Hepatocyte (in vitro differentiated cells): ENCODE data around the gene ZFYVE28. TPM values are rescaled to one million over a fixed set of nuclear protein-coding genes. Genes with fewer than 3 reads are reported as not detected.

Experiments used
- DNase-seq: peaks from one replicate; pipeline ENCODE4 v3.0.0-alpha.2; 2016; ENCODE audit warnings: low spot score
- H2AFZ ChIP-seq: fragments of 200-600 bp; sonication (generic); 2 replicates; pipeline ENCODE4 v1.6.0; 2016; ENCODE audit warnings: antibody characterized with exemption, mild to moderate bottlenecking
- H3K27ac ChIP-seq: fragments of 200-600 bp; sonication (generic); 2 replicates; pipeline ENCODE4 v1.5.1; 2016; ENCODE audit warnings: mild to moderate bottlenecking
- H3K27me3 ChIP-seq: fragments of 200-600 bp; sonication (generic); 2 replicates; pipeline ENCODE4 v1.6.1; 2016
- H3K36me3 ChIP-seq: fragments of 200-600 bp; sonication (generic); replicated peaks from 2 replicates; pipeline ENCODE4 v1.5.1; 2016; ENCODE audit warnings: low read depth; ENCODE audit not compliant: insufficient read depth
- H3K4me1 ChIP-seq: fragments of 200-600 bp; sonication (generic); 2 replicates; pipeline ENCODE4 v1.5.1; 2016; ENCODE audit warnings: mild to moderate bottlenecking, moderate library complexity; ENCODE audit not compliant: insufficient read depth
- H3K4me2 ChIP-seq: fragments of 200-600 bp; sonication (generic); 2 replicates; pipeline ENCODE4 v1.6.0; 2016
- H3K4me3 ChIP-seq: fragments of 200-600 bp; sonication (generic); 2 replicates; pipeline ENCODE4 v1.5.1; 2016; ENCODE audit warnings: mild to moderate bottlenecking
- H3K79me2 ChIP-seq: fragments of 200-600 bp; sonication (generic); 2 replicates; pipeline ENCODE4 v1.6.0; 2017; ENCODE audit warnings: mild to moderate bottlenecking
- H3K9me2 ChIP-seq: fragments of 200-600 bp; sonication (generic); replicated peaks from 2 replicates; pipeline ENCODE4 v1.6.0; 2017; ENCODE audit warnings: mild to moderate bottlenecking; ENCODE audit not compliant: insufficient read depth
- H3K9me3 ChIP-seq: fragments of 200-600 bp; sonication (generic); 2 replicates; pipeline ENCODE4 v1.5.1; 2016; ENCODE audit warnings: low read depth, mild to moderate bottlenecking
- H4K20me1 ChIP-seq: fragments of 200-600 bp; sonication (generic); 2 replicates; pipeline ENCODE4 v1.6.0; 2016; ENCODE audit warnings: mild to moderate bottlenecking; ENCODE audit not compliant: insufficient read depth, poor library complexity, severe bottlenecking
- CTCF ChIP-seq: fragments of 200-600 bp; sonication (generic); IDR thresholded peaks from 2 replicates; pipeline ENCODE4 v1.5.1; 2016; ENCODE audit warnings: antibody characterized with exemption, mild to moderate bottlenecking; ENCODE audit not compliant: poor library complexity
- EZH2 ChIP-seq: fragments of 200-600 bp; sonication (generic); IDR thresholded peaks from 2 replicates; pipeline ENCODE4 v1.6.1; 2016; ENCODE audit warnings: antibody characterized with exemption, mild to moderate bottlenecking, borderline replicate concordance
- EZH2phosphoT487 ChIP-seq: fragments of 200-600 bp; sonication (generic); IDR thresholded peaks from one replicate; pipeline ENCODE4 v1.6.1; 2018; ENCODE audit warnings: antibody characterized with exemption, mild to moderate bottlenecking, low read depth, moderate library complexity; ENCODE audit not compliant: unreplicated experiment, severe bottlenecking
- WGBS: methylation state at CpG from one replicate; pipeline ENCODE4 v1.1.6; 2016; ENCODE audit warnings: low lambda C conversion rate; ENCODE audit errors: missing lambda C conversion rate; 5-methylcytosine and 5-hydroxymethylcytosine counted together
- polyA plus RNA-seq: library from polyadenylated mRNA; unstranded; fragments of >200 nt; fragmentation: Nextera tagmentation; extraction: Ambion mirVana; gene quantifications from 2 replicates; pipeline ENCODE4 v1.2.1, GENCODE V29; 2016
- total RNA-seq: library from RNA; depleted of rRNA; stranded (reverse); fragments of >200 nt; gene quantifications from 2 replicates; pipeline ENCODE4 v1.2.3, GENCODE V29; 2014

The ZFYVE28 gene
- total and polyA plus RNA-seq, 2 experiments from 2014 or later = 2.2 to 3.4 TPM

DNA sequence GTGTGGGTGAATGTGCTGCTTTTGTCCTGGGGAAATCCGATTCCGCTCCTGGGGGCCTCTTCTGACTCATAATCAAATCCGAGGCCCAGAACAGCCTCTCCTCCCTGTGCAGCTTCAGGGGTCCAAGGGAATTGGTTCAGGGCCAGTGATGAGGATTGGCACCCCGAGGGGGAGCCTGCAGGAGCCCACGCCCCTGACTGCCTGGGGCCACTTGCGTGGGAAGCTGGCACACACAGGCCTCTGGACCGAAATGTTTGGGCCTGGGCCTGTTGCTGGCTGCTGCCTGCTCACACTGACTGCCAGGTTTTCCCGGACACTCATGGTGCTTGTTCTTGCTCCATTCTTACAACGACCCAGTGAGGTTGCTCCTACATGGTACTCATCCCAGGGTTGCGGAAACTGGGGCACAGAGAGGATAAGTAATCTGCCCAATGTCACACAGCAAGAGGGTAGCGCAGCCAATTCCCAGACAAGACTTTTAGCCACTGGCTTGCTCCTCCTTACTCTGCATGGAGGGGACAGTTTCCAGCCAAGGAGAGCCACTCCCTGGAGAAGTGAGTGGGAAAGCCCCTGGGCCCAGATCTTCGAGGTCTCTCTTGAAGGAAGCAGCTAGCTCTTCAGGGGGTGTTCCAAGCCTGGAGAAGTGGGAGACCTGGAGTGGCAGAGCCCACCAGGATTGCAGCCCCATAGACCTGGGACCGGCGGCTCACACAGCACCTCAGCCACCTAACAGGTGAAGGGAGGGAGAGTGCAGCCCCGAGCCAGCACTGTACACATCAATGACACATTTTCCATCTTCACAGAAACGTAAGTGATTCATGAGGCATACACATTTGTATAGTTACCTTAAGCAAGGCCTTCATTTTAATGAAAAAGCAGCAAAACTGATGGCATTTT is 20.6 kb upstream of the ZFYVE28 start:
- TF ChIP-seq CTCF (no peak), EZH2phosphoT487 (no peak), EZH2 (no peak)
- 91% methylated on average over 16 of the region's 16 CpGs for WGBS
- no peaks in the 10 kb centered on the region for H3K9me3 ChIP-seq

DNA sequence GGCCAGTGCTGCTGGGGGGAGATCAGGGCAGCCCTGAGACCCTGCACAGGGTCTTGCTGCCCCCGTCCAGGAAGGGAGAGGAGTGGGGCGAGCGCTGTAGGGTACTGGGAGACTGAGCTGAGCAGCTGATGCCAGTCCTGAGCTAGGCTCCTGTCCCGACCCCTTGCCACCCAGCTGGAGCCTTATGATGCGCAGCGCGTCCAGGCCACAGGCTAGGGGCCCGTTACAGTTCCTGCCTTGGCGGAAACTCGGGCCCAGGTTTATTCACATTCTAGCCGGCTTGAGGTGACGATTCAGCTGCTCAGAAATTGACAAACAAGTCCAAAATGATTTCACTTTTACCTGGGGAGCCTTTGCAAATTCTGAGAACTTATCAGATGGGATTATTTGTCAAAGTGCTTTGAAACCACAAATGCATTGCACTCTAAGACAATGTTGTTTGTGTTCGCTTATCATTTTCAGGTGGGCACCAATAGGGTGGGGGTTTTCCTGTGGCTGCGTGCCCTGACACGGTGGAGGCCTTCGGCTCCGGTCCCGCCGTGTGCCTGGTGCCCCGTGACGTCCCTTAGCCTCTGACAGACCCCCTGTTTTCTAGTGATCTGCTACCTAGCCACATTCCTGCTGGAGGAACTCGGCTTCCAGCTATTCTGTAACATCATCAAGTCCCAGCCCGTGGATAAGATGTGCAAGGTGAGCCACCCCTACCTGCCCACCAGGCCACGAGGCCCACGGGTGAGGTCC is 19.2 kb upstream of the ZFYVE28 start:
- Histone ChIP-seq H3K36me3 (no peaks in the 10 kb centered on the region), H3K4me3 (no peak overlapping the region), H3K4me1 (no peaks in the 10 kb centered on the region), H3K4me2 (no peak overlapping the region), H4K20me1 (no peaks in the 10 kb centered on the region), H3K27ac (no peak overlapping the region), H2AFZ (no peak overlapping the region), H3K27me3 (no peaks in the 10 kb centered on the region), H3K9me3 (no peaks in the 10 kb centered on the region), H3K9me2 (no peaks in the 10 kb centered on the region), H3K79me2 (no peaks in the 10 kb centered on the region)
- DNase-seq = no peak
- WGBS = 83% methylated on average over 25 of the region's 25 CpGs
- TF ChIP-seq CTCF = no peak
- no peak for TF ChIP-seq EZH2phosphoT487
- no peak for TF ChIP-seq EZH2

More for the DNA sequence above, 20.6 kb upstream of the ZFYVE28 start:
- Histone ChIP-seq H3K9me2 (no peaks in the 10 kb centered on the region), H2AFZ (no peak overlapping the region), H3K4me2 (no peak overlapping the region), H3K27me3 (no peaks in the 10 kb centered on the region), H3K27ac (no peak overlapping the region), H3K79me2 (no peaks in the 10 kb centered on the region), H3K4me3 (no peak overlapping the region), H3K36me3 (no peaks in the 10 kb centered on the region), H4K20me1 (no peaks in the 10 kb centered on the region), H3K4me1 (no peaks in the 10 kb centered on the region)
- no peak for DNase-seq

DNA sequence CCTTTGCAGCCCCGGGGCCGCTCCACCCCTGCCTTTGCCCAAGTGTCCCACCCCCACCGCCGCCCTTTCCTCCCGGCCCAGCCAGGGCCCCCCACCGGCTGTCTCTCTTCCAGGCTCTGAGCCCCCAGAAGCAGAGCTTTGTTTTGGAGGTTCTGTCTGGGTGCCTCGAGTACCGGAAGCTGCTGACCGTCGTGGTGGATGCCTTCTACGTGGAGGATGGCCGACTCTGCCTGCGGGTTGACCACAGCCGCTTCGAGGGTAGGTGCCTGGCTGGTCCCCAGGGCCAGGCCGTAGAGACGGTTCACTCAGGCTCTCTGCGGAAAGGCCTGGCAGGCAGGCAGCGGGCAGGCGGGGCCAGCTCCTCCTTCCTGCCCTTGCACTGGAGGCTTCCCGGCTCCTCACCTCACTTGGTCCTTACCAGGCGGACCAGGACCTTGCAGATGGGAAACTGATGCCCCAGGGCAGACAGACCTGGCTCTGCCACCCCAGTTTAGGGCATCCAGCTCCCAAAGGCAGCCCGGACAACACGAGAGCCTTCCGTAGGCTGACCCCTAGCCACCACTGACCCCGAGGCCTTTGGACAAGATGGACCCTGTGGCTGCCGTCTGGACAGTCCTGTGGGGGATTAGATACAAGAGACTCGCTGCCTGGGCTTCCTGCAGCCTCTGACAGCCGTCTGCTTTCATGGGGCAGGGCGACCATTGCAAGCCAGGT is 18.5 kb upstream of the ZFYVE28 start:
- H3K27me3 ChIP-seq = no peaks in the 10 kb centered on the region
- no peaks in the 10 kb centered on the region for H3K9me2 ChIP-seq
- TF ChIP-seq EZH2 = no peak
- no peak for TF ChIP-seq EZH2phosphoT487
- no peak for TF ChIP-seq CTCF
- H2AFZ ChIP-seq = no peak overlapping the region
- H3K4me2 ChIP-seq = no peak overlapping the region
- 93% methylated on average over 27 of the region's 30 CpGs for WGBS
- H3K9me3 ChIP-seq = no peaks in the 10 kb centered on the region
- H3K36me3 ChIP-seq = no peaks in the 10 kb centered on the region
- H3K4me3 ChIP-seq = no peak overlapping the region
- H3K4me1 ChIP-seq = no peaks in the 10 kb centered on the region
- no peak for DNase-seq
- no peaks in the 10 kb centered on the region for H3K79me2 ChIP-seq
- H3K27ac ChIP-seq = no peak overlapping the region
- H4K20me1 ChIP-seq = no peaks in the 10 kb centered on the region
